ENCODE measurements around the gene GNG13. TPM values are rescaled to one million over a fixed set of nuclear protein-coding genes. Genes with fewer than 3 reads are reported as not detected.

Gene GNG13
- total and polyA plus RNA-seq, 8 donors = not detected

- Histone ChIP-seq H3K27me3 (peaks cover 0 to 20% (median 2%) of the 10 kb centered on the region in 3 donors), H3K4me3 (no peak overlapping the region), H3K4me1 (peaks cover 13 to 20% (median 17%) of the 10 kb centered on the region in 4 donors), H3K9me3 (no peaks in the 10 kb centered on the region), H3K27ac (no peak overlapping the region), H3K36me3 (peaks cover 0 to 32% (median 13%) of the 10 kb centered on the region in 4 donors)
- WGBS, 5 donors = 89 to 97% (median 93%) methylated on average over 35 to 46 of the region's 46 CpGs
- no peak for DNase-seq
- TF ChIP-seq POLR2AphosphoS5 (IDR thresholded peaks at IDR 0.05) (no peak), EP300 (IDR thresholded peaks at IDR 0.05) (no peak), POLR2A (IDR thresholded peaks at IDR 0.05) (no peak)
- TF ChIP-seq, protein P1, sequence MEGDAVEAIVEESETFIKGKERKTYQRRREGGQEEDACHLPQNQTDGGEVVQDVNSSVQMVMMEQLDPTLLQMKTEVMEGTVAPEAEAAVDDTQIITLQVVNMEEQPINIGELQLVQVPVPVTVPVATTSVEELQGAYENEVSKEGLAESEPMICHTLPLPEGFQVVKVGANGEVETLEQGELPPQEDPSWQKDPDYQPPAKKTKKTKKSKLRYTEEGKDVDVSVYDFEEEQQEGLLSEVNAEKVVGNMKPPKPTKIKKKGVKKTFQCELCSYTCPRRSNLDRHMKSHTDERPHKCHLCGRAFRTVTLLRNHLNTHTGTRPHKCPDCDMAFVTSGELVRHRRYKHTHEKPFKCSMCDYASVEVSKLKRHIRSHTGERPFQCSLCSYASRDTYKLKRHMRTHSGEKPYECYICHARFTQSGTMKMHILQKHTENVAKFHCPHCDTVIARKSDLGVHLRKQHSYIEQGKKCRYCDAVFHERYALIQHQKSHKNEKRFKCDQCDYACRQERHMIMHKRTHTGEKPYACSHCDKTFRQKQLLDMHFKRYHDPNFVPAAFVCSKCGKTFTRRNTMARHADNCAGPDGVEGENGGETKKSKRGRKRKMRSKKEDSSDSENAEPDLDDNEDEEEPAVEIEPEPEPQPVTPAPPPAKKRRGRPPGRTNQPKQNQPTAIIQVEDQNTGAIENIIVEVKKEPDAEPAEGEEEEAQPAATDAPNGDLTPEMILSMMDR (IDR thresholded peaks at IDR 0.05) = no peak
- intact Hi-C loops (cut with DNase I; ENCODE audit: low total_unique reads) = no loop called here
These were observed 8.1 kb downstream of the GNG13 start for GRCh38 chr16:792221-792995.

DNA sequence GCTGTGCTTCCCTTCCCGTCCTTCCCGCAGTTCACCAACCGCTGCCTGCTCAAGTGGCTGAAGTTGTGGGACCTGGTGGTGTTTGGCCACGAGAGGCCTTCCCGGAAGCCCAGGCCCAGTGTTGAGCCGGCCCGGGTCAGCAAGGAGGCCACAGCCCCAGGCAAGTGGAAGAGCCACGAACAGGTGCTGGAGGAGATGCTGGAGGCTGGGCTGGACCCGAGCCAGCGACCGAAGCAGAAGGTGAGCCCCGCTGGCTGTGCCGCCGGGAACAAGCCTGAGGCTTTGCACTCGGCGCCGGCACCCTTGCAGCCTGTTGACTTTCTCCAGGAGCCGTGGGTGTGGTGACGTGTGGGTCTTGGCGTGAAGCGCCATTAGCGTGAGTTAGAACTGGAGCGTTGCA is 9.4 kb downstream of the GNG13 start:
- Histone ChIP-seq H3K4me3 (no peak overlapping the region), H3K4me1 (peaks cover 22 to 30% (median 27%) of the 10 kb centered on the region in 4 donors), H3K9me3 (no peaks in the 10 kb centered on the region), H3K27me3 (peaks cover 0 to 7% (median 0%) of the 10 kb centered on the region in 3 donors), H3K36me3 (peaks cover 3 to 43% (median 23%) of the 10 kb centered on the region in 4 donors), H3K27ac (no peak overlapping the region)
- TF ChIP-seq, protein P1 (IDR thresholded peaks at IDR 0.05) = no peak
- no peak for TF ChIP-seq POLR2AphosphoS5 (IDR thresholded peaks at IDR 0.05)
- TF ChIP-seq EP300 (IDR thresholded peaks at IDR 0.05) = no peak
- TF ChIP-seq POLR2A (IDR thresholded peaks at IDR 0.05) = no peak
- WGBS, 5 donors = 95 to 97% (median 96%) methylated on average over 15 to 23 of the region's 23 CpGs
- no peak for DNase-seq
- intact Hi-C loops (cut with DNase I; ENCODE audit: low total_unique reads) = no loop called here

DNA sequence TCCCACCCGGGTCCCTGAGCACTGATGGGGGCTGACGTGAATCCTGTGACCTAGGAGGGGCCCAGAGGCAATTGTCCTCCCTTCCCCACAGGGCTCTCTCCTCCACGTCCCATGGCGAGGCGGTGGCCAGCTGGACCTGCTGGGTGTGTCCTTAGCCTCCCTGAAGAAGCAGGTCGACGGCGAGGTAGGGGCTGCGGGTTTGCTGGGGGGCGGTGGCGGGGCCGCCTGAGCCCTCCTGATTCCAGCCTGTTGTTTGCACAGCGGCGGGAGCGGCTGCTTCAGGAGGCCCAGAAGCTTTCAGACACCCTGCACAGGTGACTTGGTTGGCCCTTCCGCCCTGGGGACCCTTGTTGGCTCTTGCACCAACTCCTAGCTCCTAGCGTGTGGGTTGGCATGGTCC is 10.4 kb downstream of the GNG13 start:
- no peaks in the 10 kb centered on the region for H3K27me3 ChIP-seq
- peaks cover 6 to 50% (median 30%) of the 10 kb centered on the region in 4 donors for H3K36me3 ChIP-seq
- H3K4me1 ChIP-seq = peaks cover 22 to 38% (median 29%) of the 10 kb centered on the region in 4 donors
- no peak for DNase-seq
- no peak overlapping the region for H3K27ac ChIP-seq
- no peak overlapping the region for H3K4me3 ChIP-seq
- 79 to 92% (median 85%) methylated on average over 15 to 17 of the region's 17 CpGs for WGBS, 5 donors
- intact Hi-C loops (cut with DNase I; ENCODE audit: low total_unique reads) = no loop called here
- TF ChIP-seq, protein P1 (IDR thresholded peaks at IDR 0.05) = no peak
- no peak for TF ChIP-seq EP300 (IDR thresholded peaks at IDR 0.05)
- no peak for TF ChIP-seq POLR2A (IDR thresholded peaks at IDR 0.05)
- TF ChIP-seq POLR2AphosphoS5 (IDR thresholded peaks at IDR 0.05) = no peak
- H3K9me3 ChIP-seq = no peaks in the 10 kb centered on the region

- 65 to 90% (median 72%) methylated on average over 13 to 33 of the region's 33 CpGs for WGBS, 5 donors
- peak overlapping the region in 1 of 5 donors; percentile 62 for H3K27ac ChIP-seq
- DNase-seq = no peak
- H3K4me3 ChIP-seq = peak overlapping the region; percentile 68 to 99 (median 80)
- intact Hi-C loops (cut with DNase I; ENCODE audit: low total_unique reads) = no loop called here
- no peaks in the 10 kb centered on the region for H3K9me3 ChIP-seq
- TF ChIP-seq EP300 (IDR thresholded peaks at IDR 0.05) (no peak), POLR2A (IDR thresholded peaks at IDR 0.05) (no peak), POLR2AphosphoS5 (IDR thresholded peaks at IDR 0.05) (no peak)
- TF ChIP-seq, protein P1 (IDR thresholded peaks at IDR 0.05) = no peak
- H3K4me1 ChIP-seq = peaks cover 22 to 39% (median 30%) of the 10 kb centered on the region in 4 donors
- H3K27me3 ChIP-seq = no peaks in the 10 kb centered on the region
- H3K36me3 ChIP-seq = peaks cover 6 to 50% (median 30%) of the 10 kb centered on the region in 4 donors
These were observed 11.2 kb downstream of the GNG13 start for GRCh38 chr16:789191-789850.

All from stomach (tissue), 9 donors.